ENCODE data around the gene USPL1. TPM values are rescaled to one million over a fixed set of nuclear protein-coding genes. Genes with fewer than 3 reads are reported as not detected.
A peak's percentile ranks its signal among the peaks of the same experiment; 100 is the strongest.

USPL1 gene
- polyA plus RNA-seq, 12 donors = 16.4 to 21.1 (median 18.5) TPM; not detected in 1

DNA sequence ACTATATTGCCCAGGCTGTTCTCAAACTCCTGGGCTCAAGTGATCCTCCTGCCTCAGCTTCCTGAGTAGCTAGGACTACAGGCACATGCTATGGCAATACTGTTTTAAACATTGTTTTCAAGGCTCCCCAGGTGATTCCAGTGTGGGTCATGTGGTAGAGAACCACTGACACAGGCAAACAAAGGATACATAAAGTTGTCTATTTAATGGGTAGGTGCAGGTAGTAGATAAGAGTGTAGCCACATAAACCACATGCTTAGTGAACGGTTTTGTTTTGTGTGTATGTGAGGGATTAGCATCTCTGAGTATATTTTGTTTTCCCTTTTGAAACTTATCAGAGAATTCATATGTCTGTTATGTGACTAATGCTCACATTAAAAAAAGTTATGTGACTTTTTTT lies 36.7 kb downstream of the USPL1 start:
- no peak for DNase-seq

DNA sequence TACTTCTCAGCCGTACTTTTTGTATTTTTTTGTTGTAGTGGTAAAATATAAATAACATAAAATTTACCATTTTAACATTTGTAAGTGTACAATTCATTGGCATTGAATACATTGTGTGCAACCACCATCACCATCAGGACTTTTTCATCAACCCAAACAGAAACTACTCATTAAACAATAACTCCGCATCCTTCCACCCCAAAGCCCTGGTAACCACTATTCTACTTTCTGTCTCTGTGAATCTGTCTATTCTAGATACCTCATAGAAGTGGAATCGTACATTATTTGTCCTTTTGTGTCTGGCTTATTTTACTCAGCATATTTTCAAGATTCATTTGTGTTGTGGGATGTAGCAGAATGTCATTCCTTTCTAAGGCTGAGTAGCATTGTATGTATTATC lies 38.5 kb downstream of the USPL1 start:
- no peak for DNase-seq

GRCh38 chr13:30659980-30660379 lies 42.3 kb downstream of the USPL1 start:
- DNase-seq = no peak

- no peak for DNase-seq
These were observed 43.1 kb downstream of the USPL1 start for GRCh38 chr13:30660796-30661195.

GRCh38 chr13:30664689-30665275 lies 47.1 kb downstream of the USPL1 start:
- DNase-seq = no peak

GRCh38 chr13:30665638-30666037 lies 47.9 kb downstream of the USPL1 start:
- DNase-seq = no peak

GRCh38 chr13:30666113-30666512 lies 48.4 kb downstream of the USPL1 start:
- DNase-seq = no peak

GRCh38 chr13:30667014-30667413 lies 49.3 kb downstream of the USPL1 start:
- no peak for DNase-seq

DNA sequence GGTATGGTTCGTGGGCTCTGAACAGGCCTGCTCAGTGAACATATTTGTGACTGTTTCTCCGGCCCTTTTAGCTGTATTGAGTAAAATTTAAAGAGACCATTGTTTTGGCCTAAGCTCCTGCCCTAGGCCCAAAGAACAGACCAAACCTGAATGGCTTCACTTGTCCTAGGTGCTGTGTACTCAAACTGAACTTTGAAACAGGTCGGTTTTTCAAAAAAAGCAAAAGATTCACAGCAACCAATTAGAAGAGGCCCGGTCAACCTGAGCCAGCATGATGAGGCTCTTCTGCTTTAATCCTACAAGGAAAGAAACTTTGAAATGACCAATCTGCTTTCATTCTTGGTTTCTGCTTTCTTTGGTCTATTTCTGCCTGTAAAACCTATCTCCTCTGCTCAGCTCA lies 50.6 kb downstream of the USPL1 start:
- DNase-seq = no peak

DNA sequence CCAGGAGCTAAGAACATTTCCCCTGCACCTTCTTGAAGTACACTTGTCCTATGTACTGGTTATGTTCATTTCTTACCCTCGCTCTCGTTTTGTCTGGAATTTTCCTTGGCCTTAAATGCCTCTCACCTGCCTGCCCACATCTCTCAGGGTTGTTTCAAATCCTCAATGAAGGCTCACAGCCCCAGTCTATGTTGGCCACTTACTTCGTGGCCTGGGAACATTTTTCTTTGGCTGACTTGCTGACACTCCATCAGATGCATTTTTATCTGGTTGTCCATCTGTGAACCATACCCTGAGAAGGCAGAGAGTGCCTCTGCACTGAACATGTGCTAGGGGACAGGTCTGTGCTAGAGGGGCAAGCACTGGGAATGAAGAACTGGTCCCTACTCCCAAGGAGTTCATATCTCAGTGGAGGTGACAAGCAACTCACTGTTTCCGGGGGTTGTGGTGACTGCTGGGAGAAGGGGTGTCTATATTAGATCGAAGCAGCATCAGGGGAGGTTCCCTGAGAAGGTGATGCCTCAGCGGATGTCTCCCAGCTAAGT lies 53.6 kb downstream of the USPL1 start:
- DNase-seq = no peak

DNA sequence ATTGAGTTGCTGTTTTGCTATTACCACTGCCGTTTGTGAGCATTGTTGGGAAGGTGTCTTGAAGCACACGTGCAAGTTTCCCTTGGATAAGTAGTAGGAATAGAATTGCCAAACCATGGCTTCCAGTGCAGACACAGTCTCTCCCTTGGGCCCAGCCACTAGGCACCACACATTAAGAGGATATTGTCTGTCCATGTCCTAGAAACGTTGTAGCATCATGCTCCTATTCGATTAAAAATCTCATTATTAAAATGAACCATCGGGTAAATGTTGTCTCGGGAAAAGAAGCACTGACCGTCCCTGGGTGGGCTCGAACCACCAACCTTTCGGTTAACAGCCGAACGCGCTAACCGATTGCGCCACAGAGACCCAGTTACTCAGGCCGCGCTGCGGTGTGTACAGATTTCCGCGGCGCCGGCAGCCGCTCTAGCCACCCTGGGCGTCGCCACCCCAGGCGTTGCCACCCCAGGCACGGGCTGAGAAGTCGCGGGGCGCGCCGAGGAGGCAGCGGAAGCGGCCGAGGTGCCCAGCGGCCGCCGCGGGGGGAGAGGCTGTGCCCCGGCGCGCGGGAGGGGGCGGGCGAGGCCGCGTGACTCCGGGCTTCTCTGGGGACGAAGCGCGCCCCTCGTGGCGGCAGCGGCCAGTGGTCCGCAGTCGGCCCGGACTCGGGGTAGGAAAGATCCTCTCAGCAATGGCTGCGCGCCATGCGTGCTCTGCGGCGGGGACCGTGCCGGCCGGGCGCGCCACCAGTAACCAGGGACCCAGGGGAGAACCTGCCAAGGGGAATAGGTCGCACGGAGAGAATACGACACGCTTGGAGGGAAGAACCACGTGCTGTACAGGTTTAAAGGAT lies 56.2 kb downstream of the USPL1 start:
- peak; percentile 78 for DNase-seq

DNA sequence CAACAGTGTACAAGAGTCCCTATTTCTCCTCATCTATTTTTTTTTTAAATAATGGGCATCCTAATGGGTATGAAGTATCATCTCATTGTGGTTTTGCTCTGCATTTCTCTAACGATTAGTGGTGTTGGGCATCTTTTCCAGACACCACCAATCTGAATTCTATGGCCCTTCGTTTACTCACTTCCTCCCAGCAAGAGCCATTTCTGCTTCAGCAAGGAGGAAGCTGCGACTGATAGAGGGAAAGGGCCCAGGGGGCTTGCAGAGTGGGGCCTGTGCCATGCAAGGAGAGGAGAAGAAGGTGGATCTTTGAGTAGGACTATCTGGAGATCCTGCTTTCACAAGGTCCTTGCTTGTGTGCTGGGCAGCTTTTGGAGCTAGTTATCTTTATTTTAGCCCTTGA lies 58.0 kb downstream of the USPL1 start:
- DNase-seq = no peak

- no peak for DNase-seq
These were observed 59.0 kb downstream of the USPL1 start for GRCh38 chr13:30676672-30677071.

DNA sequence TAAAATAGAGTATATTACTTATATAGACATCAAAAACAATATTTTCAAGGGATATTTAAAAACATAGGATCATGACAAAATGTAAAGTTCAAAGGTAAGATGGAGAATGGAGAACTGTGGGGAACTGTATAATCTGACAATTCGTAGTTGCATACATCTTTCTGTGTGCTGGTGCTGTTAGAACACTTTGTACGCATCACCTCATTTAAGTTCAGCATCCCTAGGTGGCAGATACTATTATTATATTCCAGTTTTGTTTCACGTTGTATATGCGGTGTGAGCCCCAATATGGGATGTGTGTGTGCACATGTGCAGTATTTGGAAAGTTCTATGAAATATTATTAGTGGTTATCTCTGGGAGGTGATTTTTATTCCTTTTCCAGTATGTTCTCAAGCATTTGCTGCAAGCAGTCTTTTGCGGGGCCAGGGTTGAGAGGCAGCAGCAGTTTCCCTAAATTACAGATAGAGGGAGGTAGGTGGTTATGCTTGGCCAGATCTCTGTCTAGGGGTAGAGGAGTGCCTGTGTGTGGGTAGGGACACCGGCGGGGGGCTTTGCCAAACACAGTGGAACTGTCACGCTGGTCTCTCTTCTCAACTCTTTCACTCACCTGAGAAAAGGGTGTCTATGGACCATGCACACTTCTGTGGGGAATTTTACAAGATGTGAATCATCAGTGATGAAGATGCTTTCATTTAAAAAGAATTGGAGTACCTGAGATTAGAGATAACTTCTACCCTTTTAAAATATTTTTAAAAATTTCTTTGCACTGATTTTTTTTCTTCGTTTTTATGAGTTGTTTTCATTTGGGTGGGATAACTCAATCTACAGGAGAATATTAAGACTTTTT lies 62.0 kb downstream of the USPL1 start:
- peak; percentile 26 for DNase-seq

- DNase-seq = no peak
These were observed 64.1 kb downstream of the USPL1 start for GRCh38 chr13:30681843-30682242.

GRCh38 chr13:30685320-30685859 lies 67.7 kb downstream of the USPL1 start:
- DNase-seq = no peak

- DNase-seq = no peak
These were observed 68.3 kb downstream of the USPL1 start for GRCh38 chr13:30685987-30686386.

DNA sequence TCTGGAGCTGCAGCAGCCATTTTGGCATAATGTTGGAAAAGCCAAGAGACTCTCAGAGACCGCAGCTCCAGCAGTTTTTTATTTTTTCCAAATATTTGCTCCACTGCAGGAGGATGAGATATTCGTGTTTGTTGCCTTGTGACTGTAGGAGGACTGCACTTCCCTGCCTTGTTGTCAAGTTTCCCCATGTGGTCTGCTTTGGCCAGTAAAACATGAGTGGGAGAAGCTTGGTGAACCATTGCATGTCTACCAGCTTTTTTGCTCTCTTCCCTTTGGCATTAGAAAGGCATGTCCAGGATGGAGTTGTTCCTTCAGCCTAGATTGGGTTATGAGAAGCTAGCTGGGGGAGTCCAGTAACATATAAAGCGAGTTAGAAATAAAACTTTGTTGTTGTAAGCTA lies 69.9 kb downstream of the USPL1 start:
- no peak for DNase-seq

- DNase-seq = no peak
These were observed 72.0 kb downstream of the USPL1 start for GRCh38 chr13:30689752-30690151.

GRCh38 chr13:30690282-30691188 lies 72.8 kb downstream of the USPL1 start:
- peak; percentile 86 for DNase-seq

- no peak for DNase-seq
These were observed 74.4 kb downstream of the USPL1 start for GRCh38 chr13:30692113-30692512.

Data from muscle of arm (tissue), 12 donors.